ENCODE data around the gene F2. TPM values are rescaled to one million over a fixed set of nuclear protein-coding genes. Genes with fewer than 3 reads are reported as not detected.

Gene F2
- total RNA-seq, 6 donors from 2014 or later = 0.37 to 0.40 TPM; not detected in 4

DNA sequence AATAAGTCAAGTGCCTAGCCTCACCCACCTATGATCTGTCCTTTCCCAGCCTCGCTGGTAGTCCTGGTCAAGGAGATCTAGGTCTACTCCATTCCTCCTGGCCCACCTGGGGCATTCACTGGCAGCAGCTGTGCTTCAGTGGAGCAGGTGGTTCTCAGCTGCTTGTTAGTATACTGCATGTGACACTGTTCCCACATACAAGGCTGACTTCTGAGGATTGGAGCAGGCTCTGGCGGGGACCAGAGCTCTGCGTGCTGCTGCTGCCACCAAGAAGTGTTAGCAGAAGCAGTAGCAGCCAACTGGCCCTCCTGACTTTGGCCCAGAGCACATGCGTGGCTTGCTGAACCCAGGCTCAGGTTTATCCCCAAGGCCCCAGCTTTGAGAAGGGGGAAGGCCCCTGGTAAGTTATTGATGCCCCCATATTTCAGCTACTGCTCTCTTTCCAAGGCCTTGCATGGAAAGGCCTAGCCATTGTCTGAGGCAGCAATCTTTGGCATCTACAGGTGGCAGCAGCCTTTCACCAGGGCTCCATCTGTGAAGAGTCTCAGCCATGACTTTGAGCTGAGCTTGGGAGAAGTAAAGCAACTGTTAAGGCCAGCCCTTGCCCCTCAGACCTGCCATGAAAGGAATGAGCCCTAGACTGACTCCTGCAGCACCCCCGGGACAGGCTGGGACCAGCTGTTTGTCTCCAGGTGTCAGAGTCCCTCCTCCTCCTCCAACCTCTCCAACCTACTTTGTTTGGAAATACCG lies 45.1 kb upstream of the F2 start:
- no peak overlapping the region for H3K4me3 ChIP-seq
- TF ChIP-seq POLR2AphosphoS5 (IDR thresholded peaks at IDR 0.05) (no peak), POLR2A (IDR thresholded peaks at IDR 0.05) (no peak), EP300 (IDR thresholded peaks at IDR 0.05) (no peak)
- TF ChIP-seq, protein P1, sequence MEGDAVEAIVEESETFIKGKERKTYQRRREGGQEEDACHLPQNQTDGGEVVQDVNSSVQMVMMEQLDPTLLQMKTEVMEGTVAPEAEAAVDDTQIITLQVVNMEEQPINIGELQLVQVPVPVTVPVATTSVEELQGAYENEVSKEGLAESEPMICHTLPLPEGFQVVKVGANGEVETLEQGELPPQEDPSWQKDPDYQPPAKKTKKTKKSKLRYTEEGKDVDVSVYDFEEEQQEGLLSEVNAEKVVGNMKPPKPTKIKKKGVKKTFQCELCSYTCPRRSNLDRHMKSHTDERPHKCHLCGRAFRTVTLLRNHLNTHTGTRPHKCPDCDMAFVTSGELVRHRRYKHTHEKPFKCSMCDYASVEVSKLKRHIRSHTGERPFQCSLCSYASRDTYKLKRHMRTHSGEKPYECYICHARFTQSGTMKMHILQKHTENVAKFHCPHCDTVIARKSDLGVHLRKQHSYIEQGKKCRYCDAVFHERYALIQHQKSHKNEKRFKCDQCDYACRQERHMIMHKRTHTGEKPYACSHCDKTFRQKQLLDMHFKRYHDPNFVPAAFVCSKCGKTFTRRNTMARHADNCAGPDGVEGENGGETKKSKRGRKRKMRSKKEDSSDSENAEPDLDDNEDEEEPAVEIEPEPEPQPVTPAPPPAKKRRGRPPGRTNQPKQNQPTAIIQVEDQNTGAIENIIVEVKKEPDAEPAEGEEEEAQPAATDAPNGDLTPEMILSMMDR (IDR thresholded peaks at IDR 0.05) = no peak
- H3K9me3 ChIP-seq = no peaks in the 10 kb centered on the region
- WGBS, 2 donors = 87 to 92% methylated on average over 4 to 6 of the region's 6 CpGs
- H3K36me3 ChIP-seq = peaks cover 20 to 76% (median 59%) of the 10 kb centered on the region in 4 donors
- peak overlapping the region; percentile 69 to 87 (median 85) for H3K27ac ChIP-seq
- DNase-seq = no peak
- peaks cover 33 to 39% (median 36%) of the 10 kb centered on the region in 4 donors for H3K4me1 ChIP-seq
- H3K27me3 ChIP-seq = no peaks in the 10 kb centered on the region
- no peak for ATAC-seq (ENCODE audit: low FRiP score in 2 of 2)

DNA sequence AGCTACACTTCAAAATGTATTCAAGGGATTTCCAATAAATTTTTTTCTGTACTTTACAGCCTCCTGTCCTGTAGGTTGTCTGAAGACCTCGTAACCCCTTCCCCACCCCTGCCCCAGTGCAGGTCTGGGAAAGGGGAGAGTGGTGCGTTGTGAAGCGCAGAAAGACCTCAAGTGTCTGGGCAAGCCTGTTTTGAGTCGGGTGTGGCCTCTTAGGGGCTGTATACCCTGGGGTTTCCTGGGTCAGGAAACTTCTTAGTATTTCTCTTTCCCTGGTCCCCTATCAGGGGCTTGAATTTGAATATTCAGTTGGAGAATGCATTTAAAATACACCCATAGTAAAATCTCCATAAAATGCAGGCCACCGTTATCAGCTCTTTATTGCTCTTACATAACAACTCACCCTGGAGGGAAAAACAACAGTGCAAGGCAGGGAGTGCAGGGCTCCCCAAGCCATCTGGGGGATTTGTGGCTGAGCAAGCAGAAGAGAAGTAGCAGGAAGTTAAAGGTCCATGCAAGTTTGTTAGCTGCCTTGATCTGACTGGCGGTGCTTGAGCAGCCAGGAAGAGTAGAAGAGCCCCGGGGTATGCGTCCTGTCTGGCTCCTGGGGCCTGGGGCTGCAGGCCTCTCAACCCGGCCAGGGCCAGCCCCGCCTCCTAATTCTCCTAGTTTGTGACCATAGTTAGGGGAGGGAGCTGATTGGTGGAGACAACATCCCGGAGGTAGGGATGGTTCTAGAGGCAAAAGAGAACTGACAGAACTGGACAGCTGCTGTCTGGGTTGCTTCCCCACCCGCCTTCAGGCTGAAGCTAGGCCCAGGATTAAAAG lies 44.3 kb upstream of the F2 start:
- peaks cover 21 to 76% (median 61%) of the 10 kb centered on the region in 4 donors for H3K36me3 ChIP-seq
- peak in 1 of 2 donors; percentile 63 for DNase-seq
- peak in 1 of 2 donors; percentile 54 for ATAC-seq (ENCODE audit: low FRiP score in 2 of 2)
- no peaks in the 10 kb centered on the region for H3K9me3 ChIP-seq
- H3K27me3 ChIP-seq = no peaks in the 10 kb centered on the region
- H3K4me1 ChIP-seq = peaks cover 33 to 39% (median 36%) of the 10 kb centered on the region in 4 donors
- no peak overlapping the region for H3K4me3 ChIP-seq
- 34 to 49% methylated on average over 10 to 12 of the region's 12 CpGs for WGBS, 2 donors
- peak overlapping the region; percentile 69 to 87 (median 85) for H3K27ac ChIP-seq
- TF ChIP-seq EP300 (IDR thresholded peaks at IDR 0.05) (no peak), POLR2AphosphoS5 (IDR thresholded peaks at IDR 0.05) (peak in 1 of 2 donors; percentile 8), POLR2A (IDR thresholded peaks at IDR 0.05) (peak in 1 of 4 donors; percentile 6)
- TF ChIP-seq, protein P1 (IDR thresholded peaks at IDR 0.05) = no peak

DNA sequence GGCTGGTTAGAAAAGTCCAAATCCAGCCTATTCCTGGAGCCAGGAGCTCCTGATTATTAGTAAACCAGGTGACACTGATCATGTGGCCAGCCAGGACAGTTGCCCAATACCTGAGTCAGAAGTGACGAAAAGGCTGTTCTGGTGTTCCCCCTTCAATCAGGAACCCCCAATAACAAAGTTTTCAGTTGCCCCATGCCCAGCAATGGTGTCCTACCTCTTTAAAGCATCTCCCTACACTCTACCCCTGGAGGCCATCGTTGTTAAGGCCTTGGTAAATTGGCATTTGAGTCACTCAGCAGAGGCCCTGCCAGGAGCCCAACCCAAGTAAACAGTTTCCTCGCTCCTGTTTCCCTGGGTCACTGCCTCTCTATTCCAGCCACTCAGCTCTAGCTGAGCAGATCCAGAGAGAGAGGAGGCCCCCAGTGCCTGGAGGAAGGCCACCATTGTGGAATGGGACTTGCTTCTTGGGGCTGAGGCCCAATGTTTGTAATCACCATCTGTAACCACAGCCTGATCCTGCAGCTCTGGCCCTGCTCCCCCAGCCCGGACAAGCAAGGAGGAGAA lies 43.6 kb upstream of the F2 start:
- peak; percentile 70 to 77 for ATAC-seq (ENCODE audit: low FRiP score in 2 of 2)
- Histone ChIP-seq H3K27me3 (no peaks in the 10 kb centered on the region), H3K4me3 (no peak overlapping the region), H3K36me3 (peaks cover 26 to 76% (median 63%) of the 10 kb centered on the region in 4 donors), H3K4me1 (peaks cover 33 to 39% (median 35%) of the 10 kb centered on the region in 4 donors), H3K9me3 (no peaks in the 10 kb centered on the region), H3K27ac (peak overlapping the region; percentile 69 to 87 (median 85))
- TF ChIP-seq POLR2AphosphoS5 (IDR thresholded peaks at IDR 0.05) = peak in 1 of 2 donors; percentile 43
- peak in 1 of 4 donors; percentile 68 for TF ChIP-seq EP300 (IDR thresholded peaks at IDR 0.05)
- TF ChIP-seq POLR2A (IDR thresholded peaks at IDR 0.05) = no peak
- TF ChIP-seq, protein P1 (IDR thresholded peaks at IDR 0.05) = peak in 1 of 6 experiments; percentile 15
- WGBS, 2 donors = 37 to 52% methylated on average over 4 of the region's 4 CpGs
- DNase-seq = peak in 1 of 2 donors; percentile 75

DNA sequence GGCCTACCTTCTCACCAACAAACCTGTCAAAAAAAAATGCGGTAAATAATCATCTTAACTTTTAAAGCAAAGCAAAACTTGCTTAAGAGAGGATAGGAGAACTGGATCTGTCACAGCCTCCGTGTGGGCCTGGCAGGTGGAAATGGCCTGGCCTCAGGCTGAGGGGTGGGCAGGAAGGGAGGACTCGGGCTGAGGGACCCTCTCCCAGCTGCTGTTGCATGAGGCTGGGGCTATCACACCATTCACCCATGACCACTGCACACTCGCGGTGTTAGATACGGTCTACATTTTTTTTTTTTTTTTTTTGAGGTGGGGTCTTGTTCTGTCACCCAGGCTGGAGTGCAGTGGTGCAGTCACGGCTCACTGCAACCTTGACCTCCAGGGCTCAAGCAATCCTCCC lies 43.1 kb upstream of the F2 start:
- peaks cover 30 to 76% (median 63%) of the 10 kb centered on the region in 4 donors for H3K36me3 ChIP-seq

More for the DNA sequence above, 43.1 kb upstream of the F2 start:
- Histone ChIP-seq H3K27ac (peak overlapping the region; percentile 69 to 87 (median 85)), H3K4me1 (peaks cover 30 to 39% (median 34%) of the 10 kb centered on the region in 4 donors), H3K9me3 (no peaks in the 10 kb centered on the region), H3K4me3 (no peak overlapping the region), H3K27me3 (no peaks in the 10 kb centered on the region)
- ATAC-seq (ENCODE audit: low FRiP score in 2 of 2) (no peak), DNase-seq (no peak)
- no peak for TF ChIP-seq EP300 (IDR thresholded peaks at IDR 0.05)
- TF ChIP-seq, protein P1 (IDR thresholded peaks at IDR 0.05) = no peak
- no peak for TF ChIP-seq POLR2A (IDR thresholded peaks at IDR 0.05)
- no peak for TF ChIP-seq POLR2AphosphoS5 (IDR thresholded peaks at IDR 0.05)
- 86 to 88% methylated on average over 7 of the region's 7 CpGs for WGBS, 2 donors
